ENCODE data around the gene CAVIN3.

Gene CAVIN3

DNA sequence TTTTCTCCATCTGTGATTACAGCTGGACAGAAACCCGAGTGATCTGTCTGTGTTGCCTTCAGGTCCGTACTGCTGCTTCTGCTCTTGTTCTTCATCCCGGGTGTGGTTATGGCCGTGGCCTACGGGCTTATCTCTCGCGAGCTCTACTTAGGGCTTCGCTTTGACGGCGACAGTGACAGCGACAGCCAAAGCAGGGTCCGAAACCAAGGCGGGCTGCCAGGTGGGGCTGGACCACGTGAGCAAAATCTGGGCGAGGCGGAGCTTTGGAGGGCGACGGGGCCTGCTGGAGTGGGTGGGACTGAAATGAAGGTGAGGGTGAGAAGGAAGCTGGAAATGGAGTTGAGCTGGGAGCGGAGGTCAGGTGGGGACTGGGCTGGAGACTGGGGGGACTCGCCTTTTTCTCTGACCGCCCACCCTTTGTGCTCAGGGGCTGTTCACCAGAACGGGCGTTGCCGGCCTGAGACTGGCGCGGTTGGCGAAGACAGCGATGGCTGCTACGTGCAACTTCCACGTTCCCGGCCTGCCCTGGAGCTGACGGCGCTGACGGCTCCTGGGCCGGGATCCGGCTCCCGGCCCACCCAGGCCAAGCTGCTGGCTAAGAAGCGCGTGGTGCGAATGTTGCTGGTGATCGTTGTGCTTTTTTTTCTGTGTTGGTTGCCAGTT is 49.6 kb downstream of the CAVIN3 start:
- no peak for DNase-seq (ENCODE audit: low read depth in 3 of 3)

DNA sequence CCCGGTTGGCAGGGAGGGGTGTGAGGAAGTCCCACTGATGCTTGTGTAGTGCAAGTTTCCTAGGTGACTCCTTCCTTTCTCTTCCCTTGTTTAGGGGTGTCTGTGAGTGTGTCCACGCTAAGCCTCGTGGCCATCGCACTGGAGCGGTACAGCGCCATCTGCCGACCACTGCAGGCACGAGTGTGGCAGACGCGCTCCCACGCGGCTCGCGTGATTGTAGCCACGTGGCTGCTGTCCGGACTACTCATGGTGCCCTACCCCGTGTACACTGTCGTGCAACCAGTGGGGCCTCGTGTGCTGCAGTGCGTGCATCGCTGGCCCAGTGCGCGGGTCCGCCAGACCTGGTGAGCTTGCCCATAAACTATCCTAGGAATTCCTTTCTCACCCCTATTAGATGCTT is 50.3 kb downstream of the CAVIN3 start:
- DNase-seq (ENCODE audit: low read depth in 3 of 3), result no peak
